ENCODE results near the gene SIPA1.

DNA sequence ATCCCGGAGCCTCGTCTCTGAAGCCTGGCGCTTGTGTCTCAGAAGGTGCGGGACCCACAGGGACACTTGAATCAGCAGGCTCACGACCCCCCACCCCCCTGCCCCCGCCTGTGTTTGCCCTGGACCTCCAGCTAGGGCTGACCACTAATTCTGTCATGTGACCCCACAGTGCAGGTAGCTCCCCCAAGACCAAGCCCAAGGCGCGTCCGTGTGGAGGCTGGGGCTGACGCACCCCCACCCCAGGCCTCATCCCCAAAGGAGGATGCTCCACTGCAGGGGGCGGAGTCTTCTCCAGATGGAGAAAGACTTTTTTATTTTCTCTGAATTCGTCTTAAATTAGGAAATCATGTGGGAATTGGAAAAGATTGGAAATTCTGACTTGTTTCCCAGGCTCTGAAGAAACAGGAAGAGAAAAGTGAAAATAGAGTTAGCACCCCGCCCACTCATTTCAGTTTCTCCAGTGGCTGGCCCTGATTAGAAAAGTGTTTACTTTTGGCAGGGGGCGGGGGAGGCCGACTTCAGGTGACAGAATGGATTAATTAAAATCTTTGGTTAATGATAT, 25.8 kb downstream of the SIPA1 start:
- no peak for TF ChIP-seq CTCF (IDR thresholded peaks at IDR 0.05)
- peak; percentile 20 for TF ChIP-seq POLR2A (IDR thresholded peaks at IDR 0.05; ENCODE audit: low read depth)
- TF ChIP-seq EP300 (IDR thresholded peaks at IDR 0.05): no peak
